Measurements from ENCODE around the gene CENPB. TPM values are rescaled to one million over a fixed set of nuclear protein-coding genes. Genes with fewer than 3 reads are reported as not detected.

CENPB gene
- total and polyA plus RNA-seq, 2 experiments from 2014 or later = 4.5 to 134 TPM

DNA sequence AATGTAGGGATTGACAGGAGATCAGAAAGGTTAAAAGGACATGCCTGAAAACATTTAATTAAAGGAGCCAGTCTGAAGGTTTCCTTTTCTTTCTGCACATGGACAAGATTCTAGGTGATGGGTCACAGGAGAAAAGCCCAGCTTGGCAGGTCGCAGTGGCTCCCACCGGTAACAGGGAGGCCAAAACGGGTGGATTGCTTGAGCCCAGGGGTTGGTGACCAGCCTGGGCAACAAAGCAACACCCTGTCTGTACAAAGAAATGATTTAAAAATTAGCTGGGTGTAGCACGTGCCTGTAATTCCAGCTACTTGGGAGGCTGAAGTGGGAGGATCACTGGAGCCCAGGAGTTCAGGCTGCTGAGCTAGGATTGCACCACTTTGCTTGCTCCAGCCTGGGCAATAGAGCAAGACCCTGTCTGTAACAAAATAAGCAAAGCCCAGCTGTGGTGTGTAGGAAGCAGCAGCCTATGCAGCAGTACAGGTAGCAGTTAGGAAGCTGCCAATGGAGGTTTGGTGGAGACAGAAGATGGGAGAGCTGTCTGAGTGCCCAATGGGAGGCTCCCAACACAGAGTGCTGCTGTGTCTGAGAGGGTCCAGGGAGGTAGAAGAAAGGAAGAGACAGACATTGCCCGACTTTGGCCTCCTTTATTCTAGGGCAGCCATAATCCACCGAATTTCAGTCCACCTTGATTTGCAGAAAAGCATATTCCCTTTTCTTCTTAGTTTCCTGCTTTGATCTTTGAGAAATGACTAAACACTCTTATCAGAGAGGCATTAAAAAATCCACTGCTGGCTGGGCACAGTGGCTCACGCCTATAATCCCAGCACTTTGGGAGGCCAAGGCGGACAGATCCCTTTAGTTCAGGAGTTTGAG is 26.7 kb upstream of the CENPB start:
- H3K9me3 ChIP-seq (ENCODE audit: low read depth) = no peaks in the 10 kb centered on the region
- H3K27me3 ChIP-seq (replicated peaks; ENCODE audit: insufficient read depth) = no peaks in the 10 kb centered on the region
- H4K20me1 ChIP-seq (ENCODE audit: insufficient read depth) = no peaks in the 10 kb centered on the region
- no peaks in the 10 kb centered on the region for H3K36me3 ChIP-seq (ENCODE audit: low read depth)
- H3F3A ChIP-seq (ENCODE audit: insufficient read depth) = peaks cover 40% of the 10 kb centered on the region
- no peak overlapping the region for H3K4me2 ChIP-seq (ENCODE audit: unreplicated experiment)
- H3K27ac ChIP-seq = peak overlapping the region; percentile 15; the same call in 1 of the 2 replicates
- no peak for TF ChIP-seq EZH2phosphoT487 (IDR thresholded peaks at IDR 0.05; ENCODE audit: insufficient read depth, low read depth)
- no peak for TF ChIP-seq EZH2 (IDR thresholded peaks at IDR 0.05; ENCODE audit: insufficient read depth, poor library complexity, severe bottlenecking)
- no peak overlapping the region for H3K4me3 ChIP-seq
- no peak overlapping the region for H2AFZ ChIP-seq
- H3K4me1 ChIP-seq (ENCODE audit: insufficient read depth) = peaks cover 25% of the 10 kb centered on the region
- peaks cover 17% of the 10 kb centered on the region; the same call in 1 of the 2 replicates for H3K79me2 ChIP-seq (ENCODE audit: insufficient read depth)
- no peak for DNase-seq
- 63 to 66% methylated on average over 8 of the region's 8 CpGs for WGBS, 2 experiments (ENCODE audit: low coverage in 1 of 2, low lambda C conversion rate in 2 of 2, missing lambda C conversion rate in 2 of 2)
- H3K9ac ChIP-seq = no peak overlapping the region
- no peaks in the 10 kb centered on the region for H3K9me2 ChIP-seq (ENCODE audit: insufficient read depth)
- in situ Hi-C loops (cut with MboI) = no loop called here

DNA sequence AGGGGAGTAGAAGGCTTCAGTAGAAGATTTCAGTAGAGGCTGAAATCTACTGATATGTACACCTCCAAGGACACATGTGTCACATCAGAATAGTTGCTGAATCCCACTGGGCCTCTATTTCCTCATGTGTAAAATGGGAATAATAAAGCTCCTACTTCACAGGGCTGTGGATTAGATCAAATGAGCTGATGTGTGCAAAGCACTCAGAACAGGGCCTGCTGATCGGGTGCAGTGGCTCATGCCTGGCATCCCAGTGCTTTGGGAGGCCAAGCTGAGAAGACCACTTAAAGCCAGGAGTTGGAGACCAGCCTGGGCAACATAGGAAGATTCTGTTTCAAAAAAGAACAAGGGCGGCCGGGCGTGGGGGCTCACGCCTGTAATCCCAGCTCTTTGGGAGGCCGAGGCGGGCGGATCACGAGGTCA is 25.7 kb upstream of the CENPB start:
- Histone ChIP-seq H3K9me3 (ENCODE audit: low read depth) (no peaks in the 10 kb centered on the region), H3K27me3 (replicated peaks; ENCODE audit: insufficient read depth) (no peaks in the 10 kb centered on the region), H3K9me2 (ENCODE audit: insufficient read depth) (no peaks in the 10 kb centered on the region), H3K36me3 (ENCODE audit: low read depth) (no peaks in the 10 kb centered on the region), H3K4me3 (no peak overlapping the region), H3K4me1 (ENCODE audit: insufficient read depth) (peaks cover 32% of the 10 kb centered on the region), H3K79me2 (ENCODE audit: insufficient read depth) (peaks cover 17% of the 10 kb centered on the region; the same call in 1 of the 2 replicates), H3F3A (ENCODE audit: insufficient read depth) (peaks cover 45% of the 10 kb centered on the region), H3K9ac (peak overlapping the region; percentile 64), H3K27ac (peak overlapping the region; percentile 100), H4K20me1 (ENCODE audit: insufficient read depth) (no peaks in the 10 kb centered on the region), H3K4me2 (ENCODE audit: unreplicated experiment) (peak overlapping the region; percentile 21), H2AFZ (no peak overlapping the region)
- WGBS, 2 experiments (ENCODE audit: low coverage in 1 of 2, low lambda C conversion rate in 2 of 2, missing lambda C conversion rate in 2 of 2) = 93 to 94% methylated on average over 7 to 9 of the region's 9 CpGs
- TF ChIP-seq EZH2 (IDR thresholded peaks at IDR 0.05; ENCODE audit: insufficient read depth, poor library complexity, severe bottlenecking) (no peak), EZH2phosphoT487 (IDR thresholded peaks at IDR 0.05; ENCODE audit: insufficient read depth, low read depth) (no peak)
- no peak for DNase-seq
- in situ Hi-C loops (cut with MboI) = no loop called here

DNA sequence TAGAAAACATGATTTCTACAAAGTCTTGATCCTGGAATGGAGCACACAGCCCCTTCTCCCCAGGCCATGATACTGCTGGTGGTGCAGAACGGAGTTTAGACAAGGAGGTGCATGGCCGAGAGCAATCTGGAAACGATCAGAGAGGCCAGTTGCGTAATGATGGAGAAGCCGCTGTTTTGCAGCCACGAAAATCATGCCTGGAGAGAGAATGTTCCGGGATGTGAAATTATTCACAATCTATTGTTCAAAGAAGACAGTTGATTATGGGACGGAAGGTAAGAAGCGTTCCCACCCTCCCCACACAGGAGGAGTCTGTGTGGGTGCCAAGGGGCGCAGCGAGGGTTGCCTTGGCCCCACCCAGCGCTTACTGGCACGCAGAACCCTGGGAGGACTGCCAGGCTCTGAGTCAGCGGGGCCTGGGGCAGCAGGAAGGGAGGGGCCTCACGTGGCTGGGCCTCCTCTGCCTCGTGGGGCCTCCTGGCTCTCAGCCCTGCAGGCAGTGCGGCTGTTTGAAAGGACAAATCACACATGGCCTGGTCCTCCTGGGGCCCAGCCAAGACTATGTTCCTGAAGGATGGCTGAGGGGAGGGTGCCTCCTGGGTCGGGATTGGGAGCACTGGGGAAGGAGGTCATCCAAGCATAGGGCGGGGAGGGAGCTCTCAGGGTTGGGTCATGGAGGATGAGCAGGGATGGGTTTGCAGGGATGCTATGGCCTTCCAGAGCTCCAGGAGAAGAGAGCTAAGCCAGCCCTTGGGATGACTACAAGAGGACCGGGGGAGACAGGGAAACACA is 25.1 kb upstream of the CENPB start:
- in situ Hi-C loops (cut with MboI) = no loop called here
- Histone ChIP-seq H3K4me3 (peak overlapping the region; percentile 74), H3K4me2 (ENCODE audit: unreplicated experiment) (peak overlapping the region; percentile 91), H4K20me1 (ENCODE audit: insufficient read depth) (no peaks in the 10 kb centered on the region), H3K9me2 (ENCODE audit: insufficient read depth) (no peaks in the 10 kb centered on the region), H3F3A (ENCODE audit: insufficient read depth) (peaks cover 51% of the 10 kb centered on the region), H3K9ac (peak overlapping the region; percentile 97), H3K79me2 (ENCODE audit: insufficient read depth) (peaks cover 17% of the 10 kb centered on the region; the same call in 1 of the 2 replicates), H2AFZ (no peak overlapping the region; the same call in 1 of the 2 replicates), H3K4me1 (ENCODE audit: insufficient read depth) (peaks cover 38% of the 10 kb centered on the region), H3K9me3 (ENCODE audit: low read depth) (no peaks in the 10 kb centered on the region), H3K36me3 (ENCODE audit: low read depth) (no peaks in the 10 kb centered on the region), H3K27ac (peak overlapping the region; percentile 100), H3K27me3 (replicated peaks; ENCODE audit: insufficient read depth) (no peaks in the 10 kb centered on the region)
- peak; percentile 98 for DNase-seq
- WGBS, 2 experiments (ENCODE audit: low coverage in 1 of 2, low lambda C conversion rate in 2 of 2, missing lambda C conversion rate in 2 of 2) = 1 to 3% methylated on average over 16 to 20 of the region's 20 CpGs
- TF ChIP-seq EZH2 (IDR thresholded peaks at IDR 0.05; ENCODE audit: insufficient read depth, poor library complexity, severe bottlenecking) (no peak), EZH2phosphoT487 (IDR thresholded peaks at IDR 0.05; ENCODE audit: insufficient read depth, low read depth) (no peak)

DNA sequence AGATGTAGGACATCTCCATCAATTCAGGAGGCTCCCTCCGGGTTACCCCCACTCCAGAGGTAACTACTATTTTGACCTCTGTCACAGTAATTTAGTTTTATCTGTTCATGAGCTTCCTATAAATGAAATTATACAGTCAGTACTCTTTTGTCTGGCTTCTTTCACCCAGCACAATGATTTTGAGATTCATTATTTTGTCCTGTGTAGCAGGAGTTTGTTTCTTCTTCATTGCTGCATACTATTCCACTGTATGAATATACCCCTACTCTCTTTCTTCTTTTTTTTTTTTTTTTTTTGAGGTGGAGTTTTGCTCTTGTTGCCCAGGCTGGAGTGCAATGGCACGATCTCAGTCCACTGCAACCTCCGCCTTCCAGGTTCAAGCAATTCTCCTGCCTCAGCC is 22.0 kb upstream of the CENPB start:
- no peaks in the 10 kb centered on the region for H3K9me3 ChIP-seq (ENCODE audit: low read depth)
- TF ChIP-seq EZH2 (IDR thresholded peaks at IDR 0.05; ENCODE audit: insufficient read depth, poor library complexity, severe bottlenecking) (no peak), EZH2phosphoT487 (IDR thresholded peaks at IDR 0.05; ENCODE audit: insufficient read depth, low read depth) (no peak)
- no peaks in the 10 kb centered on the region for H3K9me2 ChIP-seq (ENCODE audit: insufficient read depth)
- H3K4me3 ChIP-seq = peak overlapping the region; percentile 36
- H4K20me1 ChIP-seq (ENCODE audit: insufficient read depth) = no peaks in the 10 kb centered on the region
- H3K4me1 ChIP-seq (ENCODE audit: insufficient read depth) = peaks cover 55% of the 10 kb centered on the region
- H3K4me2 ChIP-seq (ENCODE audit: unreplicated experiment) = peak overlapping the region; percentile 83
- no peak overlapping the region for H2AFZ ChIP-seq
- peak overlapping the region; percentile 99 for H3K27ac ChIP-seq
- 72 to 84% methylated on average over 3 of the region's 3 CpGs for WGBS, 2 experiments (ENCODE audit: low coverage in 1 of 2, low lambda C conversion rate in 2 of 2, missing lambda C conversion rate in 2 of 2)
- no peak for DNase-seq
- H3K27me3 ChIP-seq (replicated peaks; ENCODE audit: insufficient read depth) = no peaks in the 10 kb centered on the region
- no peaks in the 10 kb centered on the region for H3K36me3 ChIP-seq (ENCODE audit: low read depth)
- peak overlapping the region; percentile 89 for H3K9ac ChIP-seq
- in situ Hi-C loops (cut with MboI) = no loop called here
- H3F3A ChIP-seq (ENCODE audit: insufficient read depth) = peaks cover 68% of the 10 kb centered on the region
- peaks cover 17% of the 10 kb centered on the region; the same call in 1 of the 2 replicates for H3K79me2 ChIP-seq (ENCODE audit: insufficient read depth)

Data from GM23248 (cell line).